ENCODE results near the gene NFIB. TPM values are rescaled to one million over a fixed set of nuclear protein-coding genes. Genes with fewer than 3 reads are reported as not detected.

The NFIB gene
- total RNA-seq, 1 donor from 2014 or later, result 104 TPM

- DNase-seq (ENCODE audit: low spot score in 2 of 2), result no peak
- FAIRE-seq, result no peak
Measured at GRCh38 chr9:14063756-14064155, 250.2 kb downstream of the NFIB start.

- FAIRE-seq (no peak), DNase-seq (ENCODE audit: low spot score in 2 of 2) (no peak)
Measured at GRCh38 chr9:14062586-14063221, 251.2 kb downstream of the NFIB start.

- FAIRE-seq, result no peak
- DNase-seq (ENCODE audit: low spot score in 2 of 2), result no peak
Measured at GRCh38 chr9:14061936-14062585, 251.9 kb downstream of the NFIB start.

- no peak for DNase-seq (ENCODE audit: low spot score in 2 of 2)
- no peak for FAIRE-seq
Measured at GRCh38 chr9:14058325-14058688, 255.6 kb downstream of the NFIB start.

- FAIRE-seq (no peak), DNase-seq (ENCODE audit: low spot score in 2 of 2) (no peak)
Measured at GRCh38 chr9:14057368-14058324, 256.3 kb downstream of the NFIB start.

- DNase-seq (ENCODE audit: low spot score in 2 of 2) (no peak), FAIRE-seq (no peak)
Measured at GRCh38 chr9:14056316-14056861, 257.6 kb downstream of the NFIB start.

- no peak for FAIRE-seq
- no peak for DNase-seq (ENCODE audit: low spot score in 2 of 2)
Measured at GRCh38 chr9:14054096-14054495, 259.8 kb downstream of the NFIB start.

- no peak for DNase-seq (ENCODE audit: low spot score in 2 of 2)
- no peak for FAIRE-seq
Measured at GRCh38 chr9:14052359-14052758, 261.6 kb downstream of the NFIB start.

GRCh38 chr9:14051419-14051818 lies 262.5 kb downstream of the NFIB start:
- FAIRE-seq, result no peak

GRCh38 chr9:14043483-14043882 lies 270.5 kb downstream of the NFIB start:
- FAIRE-seq (no peak), DNase-seq (ENCODE audit: low spot score in 2 of 2) (no peak)

More at GRCh38 chr9:14051419-14051818, 262.5 kb downstream of the NFIB start:
- no peak for DNase-seq (ENCODE audit: low spot score in 2 of 2)

- DNase-seq (ENCODE audit: low spot score in 2 of 2) (no peak), FAIRE-seq (no peak)
Measured at GRCh38 chr9:14037331-14037730, 276.6 kb downstream of the NFIB start.

GRCh38 chr9:14033067-14033466 lies 280.9 kb downstream of the NFIB start:
- FAIRE-seq, result no peak
- DNase-seq (ENCODE audit: low spot score in 2 of 2), result no peak
